NT2/D1 (cell line): ENCODE data around the gene MPC1.

Experiments used
- SUZ12 ChIP-seq: IDR thresholded peaks from 2 replicates; pipeline ENCODE4 v1.6.1; 2011; ENCODE audit not compliant: insufficient read length, insufficient read depth; ENCODE audit errors: extremely low read depth
- YY1 ChIP-seq: IDR thresholded peaks from 2 replicates; pipeline ENCODE4 v1.6.1; 2011; ENCODE audit not compliant: insufficient read length, insufficient read depth

GRCh38 chr6:166379800-166380199, 2.9 kb downstream of the MPC1 start:
- TF ChIP-seq YY1, result no peak
- TF ChIP-seq SUZ12, result no peak
